Measurements from ENCODE around the gene MAN1A1.

- TF ChIP-seq, protein P1, sequence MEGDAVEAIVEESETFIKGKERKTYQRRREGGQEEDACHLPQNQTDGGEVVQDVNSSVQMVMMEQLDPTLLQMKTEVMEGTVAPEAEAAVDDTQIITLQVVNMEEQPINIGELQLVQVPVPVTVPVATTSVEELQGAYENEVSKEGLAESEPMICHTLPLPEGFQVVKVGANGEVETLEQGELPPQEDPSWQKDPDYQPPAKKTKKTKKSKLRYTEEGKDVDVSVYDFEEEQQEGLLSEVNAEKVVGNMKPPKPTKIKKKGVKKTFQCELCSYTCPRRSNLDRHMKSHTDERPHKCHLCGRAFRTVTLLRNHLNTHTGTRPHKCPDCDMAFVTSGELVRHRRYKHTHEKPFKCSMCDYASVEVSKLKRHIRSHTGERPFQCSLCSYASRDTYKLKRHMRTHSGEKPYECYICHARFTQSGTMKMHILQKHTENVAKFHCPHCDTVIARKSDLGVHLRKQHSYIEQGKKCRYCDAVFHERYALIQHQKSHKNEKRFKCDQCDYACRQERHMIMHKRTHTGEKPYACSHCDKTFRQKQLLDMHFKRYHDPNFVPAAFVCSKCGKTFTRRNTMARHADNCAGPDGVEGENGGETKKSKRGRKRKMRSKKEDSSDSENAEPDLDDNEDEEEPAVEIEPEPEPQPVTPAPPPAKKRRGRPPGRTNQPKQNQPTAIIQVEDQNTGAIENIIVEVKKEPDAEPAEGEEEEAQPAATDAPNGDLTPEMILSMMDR (conservative IDR thresholded peaks at IDR 0.05 in 1 of 2, IDR thresholded peaks at IDR 0.05 in 1 of 2; ENCODE audit: extremely low read depth in 1 of 2, insufficient read depth in 1 of 2, low read depth in 1 of 2, low read length in 2 of 2): no peak
- no peak for TF ChIP-seq EZH2 (IDR thresholded peaks at IDR 0.05; ENCODE audit: borderline replicate concordance, low read length)
These were observed 192.1 kb downstream of the MAN1A1 start for GRCh38 chr6:119157506-119157815.

Measured in mammary epithelial cell (primary cell).